HepG2 (cell line): ENCODE results near the gene SVIP. TPM values are rescaled to one million over a fixed set of nuclear protein-coding genes. Genes with fewer than 3 reads are reported as not detected.

Experiments
- ATAC-seq: fragments of 200-7000 bp; cut with Tn5 transposase; 3 replicates; pipeline ENCODE4 v1.9.1; 2020; ENCODE audit warnings: mild to moderate bottlenecking, moderate library complexity
- BruUV-seq: library from RNA; stranded (reverse); fragments of 400-500 nt; replicated peaks from 2 replicates; lab custom pipeline; 2021; lab: Mats Ljungman, UMichigan
- CTCF ChIA-PET: fragments of 300-600 bp; formaldehyde crosslinking; extraction: SDS; loops from one replicate; lab custom pipeline; 2021; ENCODE audit warnings: low total read pairs, inconsistent platforms, low intra/inter-chr PET ratio; lab: Yijun Ruan, JAX
- POLR2A ChIA-PET: fragments of 350-600 bp; sonication (Branson Sonifier 250); formaldehyde crosslinking; loops from one replicate; lab custom pipeline; 2020; ENCODE audit warnings: antibody characterized with exemption, inconsistent platforms; lab: Yijun Ruan, JAX
- DNase-seq: peaks from one replicate; pipeline ENCODE4 v3.0.0-alpha.2; 2015; ENCODE audit warnings: low spot score
- FAIRE-seq: peaks from 3 replicates; lab custom pipeline; 2011; peaks lifted over from hg19 to GRCh38; lab: Jason Lieb, UNC
- H2AFZ ChIP-seq: one replicate; pipeline ENCODE4 v1.6.1; 2011; ENCODE audit warnings: low read length, inconsistent platforms
- H3K27ac ChIP-seq: fragments of 300-600 bp; 3 replicates; pipeline ENCODE4 v1.8.0; 2011; ENCODE audit warnings: mixed run types, mild to moderate bottlenecking, mixed read lengths, low read length, inconsistent platforms; ENCODE audit not compliant: insufficient read depth; ENCODE audit errors: extremely low read length
- H3K27me3 ChIP-seq, 2 experiments: fragments of 200-600 bp in 1 of 2; 2 replicates in 1 of 2; 3 replicates in 1 of 2; pipeline versions ENCODE4 v1.6.0 to v1.8.0; 2011; ENCODE audit warnings: low read length in 2 of 2, mild to moderate bottlenecking in 2 of 2, moderate library complexity in 2 of 2, inconsistent platforms in 1 of 2; ENCODE audit not compliant: insufficient read depth in 2 of 2, control insufficient read depth in 1 of 2
- H3K36me3 ChIP-seq, 2 experiments: fragments of 200-600 bp in 1 of 2; replicated peaks in 1 of 2; 2 replicates in 1 of 2; 3 replicates in 1 of 2; pipeline versions ENCODE4 v1.5.1 to v1.8.0; 2011; ENCODE audit warnings: low read length in 2 of 2, inconsistent platforms in 1 of 2; ENCODE audit not compliant: insufficient read depth in 2 of 2, control insufficient read depth in 1 of 2
- H3K4me1 ChIP-seq: 2 replicates; pipeline ENCODE4 v1.5.1; 2012; ENCODE audit warnings: low read length, inconsistent platforms; ENCODE audit not compliant: insufficient read depth
- H3K4me2 ChIP-seq: 2 replicates; pipeline ENCODE4 v1.6.0; 2011; ENCODE audit warnings: low read depth, low read length, inconsistent platforms
- H3K4me3 ChIP-seq, 3 experiments: fragments of 200-600 bp in 1 of 3; sonication (generic), shearing (Covaris generic) in 1 of 3; replicated peaks in 1 of 3; 2 replicates each; pipeline ENCODE4 v1.5.1; 2011 to 2016; ENCODE audit warnings: low read length in 3 of 3, inconsistent platforms in 2 of 3, low read depth in 2 of 3, mild to moderate bottlenecking in 2 of 3, control low read depth in 1 of 3, mixed read lengths in 1 of 3; ENCODE audit not compliant: insufficient read depth in 1 of 3
- H3K79me2 ChIP-seq: one replicate; pipeline ENCODE4 v1.6.1; 2011; ENCODE audit warnings: low read length, inconsistent platforms; ENCODE audit not compliant: insufficient read depth
- H3K9ac ChIP-seq: 2 replicates; pipeline ENCODE4 v1.6.0; 2011; ENCODE audit warnings: mild to moderate bottlenecking, low read depth, low read length, inconsistent platforms; ENCODE audit not compliant: insufficient read depth
- H3K9me3 ChIP-seq: 2 replicates; pipeline ENCODE4 v1.5.1; 2012; ENCODE audit warnings: mild to moderate bottlenecking, low read length
- H4K20me1 ChIP-seq: 2 replicates; pipeline ENCODE4 v1.6.0; 2011; ENCODE audit warnings: inconsistent platforms, mild to moderate bottlenecking, low read length, moderate library complexity; ENCODE audit not compliant: insufficient read depth
- FOSL2 ChIP-seq: sonication (generic); formaldehyde crosslinking; IDR thresholded peaks from 2 replicates; pipeline ENCODE4 v1.4.0; 2020; ENCODE audit warnings: missing genetic modification reagents
- HNF4A ChIP-seq: sonication (generic); formaldehyde crosslinking; IDR thresholded peaks from 2 replicates; pipeline ENCODE4 v1.4.0; 2020; ENCODE audit warnings: missing genetic modification reagents
- MEF2D ChIP-seq: sonication (generic); formaldehyde crosslinking; IDR thresholded peaks from 2 replicates; pipeline ENCODE4 v1.5.1; 2020; ENCODE audit warnings: mild to moderate bottlenecking, missing genetic modification reagents
- MIER2 ChIP-seq: IDR thresholded peaks from 2 replicates; pipeline ENCODE4 v1.6.1; 2016; ENCODE audit warnings: missing biosample characterization, missing genetic modification reagents
- MIXL1 ChIP-seq: IDR thresholded peaks from 2 replicates; pipeline ENCODE4 v1.6.1; 2016
- NR2F1 ChIP-seq, 2 experiments: fragments of 450-650 bp in 1 of 2; formaldehyde crosslinking in 1 of 2; IDR thresholded peaks; 2 replicates each; pipeline versions ENCODE4 v1.5.0 to v1.6.1; 2016 to 2020; ENCODE audit warnings: mild to moderate bottlenecking in 1 of 2, missing compliant biosample characterization in 1 of 2, missing genetic modification reagents in 1 of 2, moderate library complexity in 1 of 2
- NR2F6 ChIP-seq, 2 experiments: IDR thresholded peaks; 2 replicates each; pipeline ENCODE4 v1.6.1; 2016; ENCODE audit warnings: antibody characterized with exemption in 1 of 2, mild to moderate bottlenecking in 1 of 2
- POGZ ChIP-seq: sonication (generic); formaldehyde crosslinking; IDR thresholded peaks from 2 replicates; pipeline ENCODE4 v1.4.0; 2020; ENCODE audit warnings: mild to moderate bottlenecking, missing genetic modification reagents
- SOX13 ChIP-seq, 3 experiments: fragments of 450-650 bp in 1 of 3; sonication (generic) in 1 of 3; formaldehyde crosslinking in 1 of 3; IDR thresholded peaks in 2 of 3; conservative IDR thresholded peaks in 1 of 3; 2 replicates each; pipeline versions ENCODE4 v1.5.0 to v1.6.1; 2016 to 2020; ENCODE audit warnings: antibody characterized with exemption in 1 of 3, mild to moderate bottlenecking in 1 of 3, missing compliant biosample characterization in 1 of 3, missing genetic modification reagents in 1 of 3, moderate library complexity in 1 of 3
- SP5 ChIP-seq: IDR thresholded peaks from 2 replicates; pipeline ENCODE4 v1.6.1; 2016; ENCODE audit warnings: low read depth, borderline replicate concordance
- ZNF362 ChIP-seq: sonication (generic); formaldehyde crosslinking; IDR thresholded peaks from 2 replicates; pipeline ENCODE4 v1.4.0; 2020; ENCODE audit warnings: missing genetic modification reagents, mild to moderate bottlenecking, borderline replicate concordance
- ZNF547 ChIP-seq: sonication (generic); formaldehyde crosslinking; IDR thresholded peaks from 2 replicates; pipeline ENCODE4 v1.5.1; 2020; ENCODE audit warnings: mild to moderate bottlenecking, missing genetic modification reagents
- WGBS: methylation state at CpG from one replicate; pipeline ENCODE4 v1.1.6; 2017; ENCODE audit warnings: low lambda C conversion rate; 5-methylcytosine and 5-hydroxymethylcytosine counted together
- in situ Hi-C: cut with HindIII; loops from 2 replicates; pipeline ENCODE4 v1.10.0; 2017; ENCODE audit warnings: low pct_unique_long_range_greater_than_20kb; ENCODE audit not compliant: extremely low pct_ligation_motif_present
- intact Hi-C: fragments of 100-400 bp; cut with micrococcal nuclease; formaldehyde crosslinking; loops from one replicate; pipeline ENCODE4 v1.10.0; 2022; ENCODE audit not compliant: unreplicated experiment
- polyA plus RNA-seq, 8 experiments: library from polyadenylated mRNA; depleted of rRNA in 3 of 8; stranded (reverse) in 7 of 8; unstranded in 1 of 8; fragments of >200 nt; fragmentation: Illumina TruSeq in 4 of 8; extraction: Trizol in 4 of 8; gene quantifications; 2 replicates each; pipeline versions ENCODE4 v1.2.1 to v1.2.3, GENCODE V29; 2011 to 2016; ENCODE audit warnings: low read depth in 4 of 8, missing spikeins in 1 of 8, mixed read lengths in 1 of 8; ENCODE audit not compliant: insufficient read depth in 1 of 8
- total RNA-seq, 5 experiments: library from RNA; depleted of rRNA; stranded (reverse); fragments of >200 nt; fragmentation: Illumina TruSeq; extraction: Trizol; gene quantifications; 2 replicates each; pipeline ENCODE4 v1.2.3, GENCODE V29; 2016; ENCODE audit warnings: low read depth in 1 of 5
- TF ChIP-seq, protein P1 (sequence below): sonication (generic); formaldehyde crosslinking; conservative IDR thresholded peaks from 2 replicates; pipeline ENCODE4 v1.4.0; 2020; ENCODE audit warnings: mild to moderate bottlenecking, missing genetic modification reagents, moderate library complexity
- TF ChIP-seq, protein P2 (sequence below): sonication (generic); formaldehyde crosslinking; IDR thresholded peaks from 2 replicates; pipeline ENCODE4 v1.4.0; 2020; ENCODE audit warnings: missing genetic modification reagents, borderline replicate concordance

Gene SVIP
- total and polyA plus RNA-seq, 2 of the 13 experiments (the other 11 are each of a cell fraction or from before 2014, with no cell fraction given), result 6.3 to 27.2 TPM

DNA sequence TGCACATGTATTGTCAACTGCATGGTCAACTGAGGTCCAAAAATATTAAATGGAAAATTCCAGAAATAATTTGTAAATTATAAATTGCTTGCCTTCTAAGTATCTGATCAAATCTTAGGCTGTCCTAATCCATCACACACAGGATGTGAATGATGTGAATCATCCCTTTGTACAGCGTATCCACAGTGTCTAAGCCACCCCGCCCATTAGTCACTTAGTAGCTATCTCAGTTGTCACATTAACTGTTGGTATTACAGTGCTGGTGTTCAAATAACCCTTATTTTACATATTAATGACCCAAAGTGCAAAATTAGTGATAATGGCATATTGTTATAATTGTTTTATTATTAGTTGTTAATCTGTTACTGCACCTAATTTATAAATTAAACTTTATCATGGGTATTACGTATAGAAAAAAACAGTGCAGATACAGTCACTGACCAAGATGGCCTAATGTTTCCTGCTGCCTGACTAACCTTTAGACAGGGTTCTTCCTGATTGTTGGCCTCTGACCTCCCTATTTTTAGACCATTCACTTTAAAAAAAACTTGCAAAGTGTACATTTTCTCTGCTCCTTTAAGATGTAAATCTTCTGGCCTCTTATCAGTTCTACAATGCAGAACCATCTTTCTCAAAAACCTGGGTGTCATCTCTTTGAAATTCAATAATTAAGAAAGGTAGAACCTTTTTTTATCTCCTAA is 2.9 kb upstream of the SVIP start:
- no peak for ATAC-seq
- peak overlapping the region; percentile 20 for H3K27ac ChIP-seq
- peaks cover 2% of the 10 kb centered on the region for H3K79me2 ChIP-seq
- intact Hi-C loops, result loop anchor here (5.0 kb wide), 1 partner anchor 495 kb away; the partner anchor contains the start of gene SLC17A6
- no peaks in the 10 kb centered on the region; a peak in 1 of 5 replicates for H3K27me3 ChIP-seq
- peak overlapping the region; percentile 48; the same call in 1 of the 2 replicates for H3K4me2 ChIP-seq
- in situ Hi-C loops, result no loop called here
- H3K9ac ChIP-seq, result no peak overlapping the region
- no peak overlapping the region for H2AFZ ChIP-seq
- WGBS, result 15% methylated on average over 3 of the region's 3 CpGs
- ChIA-PET CTCF (no interaction called here), POLR2A (no interaction called here)
- TF ChIP-seq HNF4A (CRISPR knock-in tag) (peak; percentile 25; the same call in 1 of the 2 replicates), MIXL1 (CRISPR knock-in tag) (0 out of 2 replicates have a peak, but pooled peaks have one; percentile 9), ZNF362 (CRISPR knock-in tag) (0 out of 2 replicates have a peak, but pooled peaks have one; percentile 18), SP5 (CRISPR knock-in tag) (peak; percentile 38; the same call in 1 of the 2 replicates), SOX13 (IDR thresholded peaks at IDR 0.05) (no peak), SOX13 (CRISPR knock-in tag; conservative IDR thresholded peaks at IDR 0.05 in 1 of 2, IDR thresholded peaks at IDR 0.05 in 1 of 2) (0 out of 4 replicates have a peak, but pooled peaks of 1 of the 2 experiments have one; percentile 14), ZNF547 (CRISPR knock-in tag) (no peak), POGZ (0 out of 2 replicates have a peak, but pooled peaks have one; percentile 46), MEF2D (CRISPR knock-in tag) (peak; percentile 79; the same call in 1 of the 2 replicates), FOSL2 (CRISPR knock-in tag) (peak; percentile 40; the same call in 1 of the 2 replicates), NR2F6 (IDR thresholded peaks at IDR 0.05) (peak; percentile 47; the same call in 1 of the 2 replicates), NR2F6 (CRISPR knock-in tag; IDR thresholded peaks at IDR 0.05) (no peak), MIER2 (no peak), NR2F1 (CRISPR knock-in tag; IDR thresholded peaks at IDR 0.05) (peak; percentile 14 to 31; a peak in 1 of 4 replicates)
- TF ChIP-seq, protein P1, sequence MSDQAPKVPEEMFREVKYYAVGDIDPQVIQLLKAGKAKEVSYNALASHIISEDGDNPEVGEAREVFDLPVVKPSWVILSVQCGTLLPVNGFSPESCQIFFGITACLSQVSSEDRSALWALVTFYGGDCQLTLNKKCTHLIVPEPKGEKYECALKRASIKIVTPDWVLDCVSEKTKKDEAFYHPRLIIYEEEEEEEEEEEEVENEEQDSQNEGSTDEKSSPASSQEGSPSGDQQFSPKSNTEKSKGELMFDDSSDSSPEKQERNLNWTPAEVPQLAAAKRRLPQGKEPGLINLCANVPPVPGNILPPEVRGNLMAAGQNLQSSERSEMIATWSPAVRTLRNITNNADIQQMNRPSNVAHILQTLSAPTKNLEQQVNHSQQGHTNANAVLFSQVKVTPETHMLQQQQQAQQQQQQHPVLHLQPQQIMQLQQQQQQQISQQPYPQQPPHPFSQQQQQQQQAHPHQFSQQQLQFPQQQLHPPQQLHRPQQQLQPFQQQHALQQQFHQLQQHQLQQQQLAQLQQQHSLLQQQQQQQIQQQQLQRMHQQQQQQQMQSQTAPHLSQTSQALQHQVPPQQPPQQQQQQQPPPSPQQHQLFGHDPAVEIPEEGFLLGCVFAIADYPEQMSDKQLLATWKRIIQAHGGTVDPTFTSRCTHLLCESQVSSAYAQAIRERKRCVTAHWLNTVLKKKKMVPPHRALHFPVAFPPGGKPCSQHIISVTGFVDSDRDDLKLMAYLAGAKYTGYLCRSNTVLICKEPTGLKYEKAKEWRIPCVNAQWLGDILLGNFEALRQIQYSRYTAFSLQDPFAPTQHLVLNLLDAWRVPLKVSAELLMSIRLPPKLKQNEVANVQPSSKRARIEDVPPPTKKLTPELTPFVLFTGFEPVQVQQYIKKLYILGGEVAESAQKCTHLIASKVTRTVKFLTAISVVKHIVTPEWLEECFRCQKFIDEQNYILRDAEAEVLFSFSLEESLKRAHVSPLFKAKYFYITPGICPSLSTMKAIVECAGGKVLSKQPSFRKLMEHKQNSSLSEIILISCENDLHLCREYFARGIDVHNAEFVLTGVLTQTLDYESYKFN (CRISPR knock-in tag), result 0 out of 2 replicates have a peak, but pooled peaks have one; percentile 25
- TF ChIP-seq, protein P2, sequence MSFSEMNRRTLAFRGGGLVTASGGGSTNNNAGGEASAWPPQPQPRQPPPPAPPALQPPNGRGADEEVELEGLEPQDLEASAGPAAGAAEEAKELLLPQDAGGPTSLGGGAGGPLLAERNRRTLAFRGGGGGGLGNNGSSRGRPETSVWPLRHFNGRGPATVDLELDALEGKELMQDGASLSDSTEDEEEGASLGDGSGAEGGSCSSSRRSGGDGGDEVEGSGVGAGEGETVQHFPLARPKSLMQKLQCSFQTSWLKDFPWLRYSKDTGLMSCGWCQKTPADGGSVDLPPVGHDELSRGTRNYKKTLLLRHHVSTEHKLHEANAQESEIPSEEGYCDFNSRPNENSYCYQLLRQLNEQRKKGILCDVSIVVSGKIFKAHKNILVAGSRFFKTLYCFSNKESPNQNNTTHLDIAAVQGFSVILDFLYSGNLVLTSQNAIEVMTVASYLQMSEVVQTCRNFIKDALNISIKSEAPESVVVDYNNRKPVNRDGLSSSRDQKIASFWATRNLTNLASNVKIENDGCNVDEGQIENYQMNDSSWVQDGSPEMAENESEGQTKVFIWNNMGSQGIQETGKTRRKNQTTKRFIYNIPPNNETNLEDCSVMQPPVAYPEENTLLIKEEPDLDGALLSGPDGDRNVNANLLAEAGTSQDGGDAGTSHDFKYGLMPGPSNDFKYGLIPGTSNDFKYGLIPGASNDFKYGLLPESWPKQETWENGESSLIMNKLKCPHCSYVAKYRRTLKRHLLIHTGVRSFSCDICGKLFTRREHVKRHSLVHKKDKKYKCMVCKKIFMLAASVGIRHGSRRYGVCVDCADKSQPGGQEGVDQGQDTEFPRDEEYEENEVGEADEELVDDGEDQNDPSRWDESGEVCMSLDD (CRISPR knock-in tag), result no peak
- no peak for FAIRE-seq
- no peak overlapping the region; a peak in 1 of 6 replicates for H3K4me3 ChIP-seq
- H3K4me1 ChIP-seq, result peaks cover 44% of the 10 kb centered on the region
- H3K36me3 ChIP-seq, result no peaks in the 10 kb centered on the region
- BruUV-seq, result no TSS peak
- peak; percentile 15 for DNase-seq
- no peaks in the 10 kb centered on the region for H3K9me3 ChIP-seq
- H4K20me1 ChIP-seq, result no peaks in the 10 kb centered on the region
